Measurements from ENCODE around the gene IL5. TPM values are rescaled to one million over a fixed set of nuclear protein-coding genes. Genes with fewer than 3 reads are reported as not detected.
A peak's percentile ranks its signal among the peaks of the same experiment; 100 is the strongest.

IL5 gene
- total RNA-seq, 2 experiments from 2014 or later = not detected

- Histone ChIP-seq H3K4me1 (ENCODE audit: insufficient read depth, low read length, poor library complexity, severe bottlenecking) (peaks cover 65% of the 10 kb centered on the region), H2AFZ (ENCODE audit: low read length) (peak overlapping the region; percentile 73; the same call in 1 of the 2 replicates), H3K4me3 (ENCODE audit: low read depth, low read length, poor library complexity, severe bottlenecking) (peak overlapping the region; percentile 78), H3K36me3 (ENCODE audit: insufficient read depth, low read length) (no peaks in the 10 kb centered on the region), H3K79me2 (ENCODE audit: insufficient read depth, low read depth, low read length) (no peaks in the 10 kb centered on the region), H3K27ac (ENCODE audit: low read depth, low read length, poor library complexity, severe bottlenecking) (peak overlapping the region; percentile 50), H4K20me1 (ENCODE audit: insufficient read depth, low read length) (no peaks in the 10 kb centered on the region), H3K9me3 (ENCODE audit: low read length) (no peaks in the 10 kb centered on the region), H3K9me2 (ENCODE audit: insufficient read depth, low read length) (no peaks in the 10 kb centered on the region), H3K4me2 (ENCODE audit: low read length) (peak overlapping the region; percentile 99)
- peak; percentile 75 for DNase-seq (ENCODE audit: low spot score)
- TF ChIP-seq CTCF (conservative IDR thresholded peaks at IDR 0.05; ENCODE audit: low read length) (no peak), EZH2phosphoT487 (IDR thresholded peaks at IDR 0.05; ENCODE audit: borderline replicate concordance, low read depth, low read length) (no peak)
- no TSS peak for BruUV-seq (replicated peaks)
- intact Hi-C loops (cut with micrococcal nuclease; ENCODE audit: unreplicated experiment) = loop anchor here (1.0 to 10.0 kb wide), 4 partner anchors 78 to 1438 kb away; no protein-coding TSS in a partner anchor
- POLR2A ChIA-PET = interaction anchor here (0.5 to 3.0 kb wide), 19 partner anchors 9 to 950 kb away, joined by 3 to 26 read pairs (median 4); partner anchors contain the start of gene RAD50
- CTCF ChIA-PET (ENCODE audit: unreplicated experiment) = interaction anchor here (0.6 to 1.4 kb wide), 7 partner anchors 30 to 391 kb away, joined by 3 to 9 read pairs (median 5); no protein-coding TSS in a partner anchor
These were observed 46.5 kb downstream of the IL5 start for GRCh38 chr5:132496631-132497487.

- intact Hi-C loops (cut with micrococcal nuclease; ENCODE audit: unreplicated experiment) = loop anchor here (1.0 to 10.0 kb wide), 4 partner anchors 77 to 1439 kb away; no protein-coding TSS in a partner anchor
- BruUV-seq (replicated peaks) = no TSS peak
- Histone ChIP-seq H3K79me2 (ENCODE audit: insufficient read depth, low read depth, low read length) (no peaks in the 10 kb centered on the region), H3K9me2 (ENCODE audit: insufficient read depth, low read length) (no peaks in the 10 kb centered on the region), H4K20me1 (ENCODE audit: insufficient read depth, low read length) (no peaks in the 10 kb centered on the region), H3K4me1 (ENCODE audit: insufficient read depth, low read length, poor library complexity, severe bottlenecking) (peaks cover 65% of the 10 kb centered on the region), H2AFZ (ENCODE audit: low read length) (peak overlapping the region; percentile 73; the same call in 1 of the 2 replicates), H3K27ac (ENCODE audit: low read depth, low read length, poor library complexity, severe bottlenecking) (peak overlapping the region; percentile 50), H3K36me3 (ENCODE audit: insufficient read depth, low read length) (no peaks in the 10 kb centered on the region), H3K4me2 (ENCODE audit: low read length) (peak overlapping the region; percentile 99), H3K4me3 (ENCODE audit: low read depth, low read length, poor library complexity, severe bottlenecking) (peak overlapping the region; percentile 78), H3K9me3 (ENCODE audit: low read length) (no peaks in the 10 kb centered on the region)
- TF ChIP-seq CTCF (conservative IDR thresholded peaks at IDR 0.05; ENCODE audit: low read length) = no peak
- no peak for TF ChIP-seq EZH2phosphoT487 (IDR thresholded peaks at IDR 0.05; ENCODE audit: borderline replicate concordance, low read depth, low read length)
- ChIA-PET CTCF (ENCODE audit: unreplicated experiment) (interaction anchor here (0.6 to 1.4 kb wide), 8 partner anchors 29 to 608 kb away, joined by 3 to 9 read pairs (median 5); no protein-coding TSS in a partner anchor), POLR2A (interaction anchor here (0.6 to 3.0 kb wide), 19 partner anchors 12 to 950 kb away, joined by 3 to 26 read pairs (median 4); partner anchors contain the start of gene RAD50)
- peak; percentile 93 for DNase-seq (ENCODE audit: low spot score)
These were observed 47.1 kb downstream of the IL5 start for GRCh38 chr5:132496191-132496630.
